HepG2 (cell line): Measurements from ENCODE around the gene AHNAK.

ENCODE experiments used
- ARID2 ChIP-seq: sonication (generic); formaldehyde crosslinking; IDR thresholded peaks from 2 replicates; pipeline ENCODE4 v1.8.1; 2022; ENCODE audit warnings: mild to moderate bottlenecking, missing genetic modification reagents, borderline replicate concordance
- ATRX ChIP-seq: sonication (generic); formaldehyde crosslinking; IDR thresholded peaks from 2 replicates; pipeline ENCODE4 v1.4.0; 2020; ENCODE audit warnings: missing genetic modification reagents, borderline replicate concordance
- CTCF ChIP-seq: sonication (generic); formaldehyde crosslinking; IDR thresholded peaks from 2 replicates; pipeline ENCODE4 v1.5.0; 2020; ENCODE audit warnings: mild to moderate bottlenecking, missing genetic modification reagents, moderate library complexity
- EZH2 ChIP-seq: conservative IDR thresholded peaks from 2 replicates; pipeline ENCODE4 v1.6.1; 2012; ENCODE audit warnings: mild to moderate bottlenecking, low read depth, low read length, moderate library complexity
- GABPA ChIP-seq, 2 experiments: IDR thresholded peaks; 2 replicates each; pipeline ENCODE4 v1.6.1; 2011 to 2016; ENCODE audit warnings: low read depth in 2 of 2, low read length in 1 of 2, missing biosample characterization in 1 of 2, missing genetic modification characterization in 1 of 2
- MLXIP ChIP-seq: sonication (generic); formaldehyde crosslinking; IDR thresholded peaks from 2 replicates; pipeline ENCODE4 v1.9.0; 2021; ENCODE audit warnings: missing genetic modification reagents, borderline replicate concordance
- NKX3-1 ChIP-seq: sonication (generic); formaldehyde crosslinking; IDR thresholded peaks from 2 replicates; pipeline ENCODE4 v1.5.0; 2020; ENCODE audit warnings: missing genetic modification reagents
- SIN3A ChIP-seq: IDR thresholded peaks from 2 replicates; pipeline ENCODE4 v1.6.1; 2011; ENCODE audit warnings: low read depth, mild to moderate bottlenecking, control low read depth, low read length, borderline replicate concordance
- SMAD1 ChIP-seq: sonication (generic); formaldehyde crosslinking; IDR thresholded peaks from 2 replicates; pipeline ENCODE4 v1.4.0; 2020; ENCODE audit warnings: missing genetic modification reagents, low read depth, mild to moderate bottlenecking, borderline replicate concordance
- ZBTB4 ChIP-seq: sonication (generic); formaldehyde crosslinking; IDR thresholded peaks from 2 replicates; pipeline ENCODE4 v1.4.0; 2020; ENCODE audit warnings: missing genetic modification reagents, mild to moderate bottlenecking, borderline replicate concordance
- ZNF580 ChIP-seq: IDR thresholded peaks from 2 replicates; pipeline ENCODE4 v1.6.1; 2016; ENCODE audit warnings: low read depth, borderline replicate concordance
- ZNF740 ChIP-seq: sonication (generic); formaldehyde crosslinking; IDR thresholded peaks from 2 replicates; pipeline ENCODE4 v1.4.0; 2020; ENCODE audit warnings: missing genetic modification reagents

- TF ChIP-seq CTCF (CRISPR knock-in tag): peak; percentile 50
- no peak for TF ChIP-seq ATRX (CRISPR knock-in tag)
- no peak for TF ChIP-seq MLXIP (CRISPR knock-in tag)
- no peak for TF ChIP-seq ARID2
- TF ChIP-seq ZNF740: no peak
- TF ChIP-seq ZNF580: no peak
- TF ChIP-seq ZBTB4 (CRISPR knock-in tag): no peak
- TF ChIP-seq GABPA (IDR thresholded peaks at IDR 0.05; ENCODE audit: low read depth, low read length): no peak
- TF ChIP-seq GABPA (CRISPR knock-in tag; IDR thresholded peaks at IDR 0.05; ENCODE audit: low read depth): no peak
- no peak for TF ChIP-seq SMAD1 (CRISPR knock-in tag)
- no peak for TF ChIP-seq NKX3-1
- TF ChIP-seq EZH2: no peak
- TF ChIP-seq SIN3A: no peak
These were observed 153.5 kb downstream of the AHNAK start for GRCh38 chr11:62393061-62393611.
